Measurements from ENCODE around the gene PSMD12. TPM values are rescaled to one million over a fixed set of nuclear protein-coding genes. Genes with fewer than 3 reads are reported as not detected.

Gene PSMD12
- polyA plus RNA-seq, 1 of the 3 experiments (the other 2 are of a cell fraction) = 31.4 TPM

DNA sequence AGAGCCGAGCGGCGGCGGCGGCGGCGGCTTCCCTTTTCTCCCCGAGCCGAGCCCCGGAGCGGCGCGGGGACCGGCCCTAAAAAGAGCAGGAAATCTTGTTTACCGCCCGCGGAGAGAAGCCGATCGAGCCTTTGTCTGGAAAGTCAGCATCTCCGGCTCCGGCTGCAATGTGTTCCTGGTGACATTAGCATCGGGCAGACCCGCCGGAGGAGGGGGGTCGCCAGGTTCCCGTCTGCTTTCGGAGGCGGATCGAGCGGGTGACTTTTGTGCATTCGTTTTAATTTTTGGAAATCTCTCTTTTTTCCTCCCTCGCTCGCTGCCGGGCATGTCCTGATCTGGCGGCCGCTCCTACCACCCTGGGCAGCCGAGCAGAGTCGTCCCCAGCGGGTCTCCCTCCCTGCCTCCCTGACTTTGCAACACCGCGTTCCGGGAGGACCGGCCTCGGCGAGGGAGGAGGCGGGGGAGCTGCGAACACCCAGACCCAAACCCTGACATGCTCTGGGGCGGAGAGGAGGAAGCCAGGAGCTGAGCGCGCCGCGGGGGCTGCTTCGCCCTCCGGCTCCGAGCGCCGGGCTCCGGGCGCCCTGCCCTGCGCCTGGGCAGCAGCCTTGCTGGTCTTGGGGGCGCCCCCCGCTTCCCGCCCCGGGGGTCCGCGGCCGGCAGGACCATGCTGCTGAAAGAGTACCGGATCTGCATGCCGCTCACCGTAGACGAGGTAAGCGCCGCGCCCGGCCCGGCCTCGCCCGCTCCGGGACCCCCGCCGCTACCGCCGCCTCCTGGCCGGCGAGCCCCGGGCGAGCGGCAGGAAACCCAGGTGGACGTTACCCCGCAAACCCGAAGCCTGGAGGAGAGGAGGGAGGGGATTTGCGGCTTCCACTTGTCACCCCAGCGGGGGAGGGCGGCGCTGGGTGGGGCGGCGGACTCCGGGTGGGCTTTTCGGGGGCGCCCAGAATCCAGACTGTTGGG is 11.4 kb upstream of the PSMD12 start (continued):
- TF ChIP-seq CTCF (IDR thresholded peaks at IDR 0.05) (peak; percentile 41), PBX3 (IDR thresholded peaks at IDR 0.05) (no peak), RXRA (IDR thresholded peaks at IDR 0.05; ENCODE audit: borderline replicate concordance, low read depth) (no peak), FOXM1 (IDR thresholded peaks at IDR 0.05; ENCODE audit: low read depth) (no peak), ZBTB33 (IDR thresholded peaks at IDR 0.05; ENCODE audit: borderline replicate concordance, low read depth) (no peak), RAD21 (IDR thresholded peaks at IDR 0.05; ENCODE audit: low read length) (peak; percentile 14; the same call in 1 of the 2 replicates), TAF1 (IDR thresholded peaks at IDR 0.05; ENCODE audit: borderline replicate concordance, low read depth, low read length) (no peak), SIN3A (IDR thresholded peaks at IDR 0.05; ENCODE audit: borderline replicate concordance, low read depth, low read length) (peak; percentile 48; the same call in 1 of the 2 replicates), GABPA (IDR thresholded peaks at IDR 0.05; ENCODE audit: low read depth) (peak; percentile 8; the same call in 1 of the 2 replicates), EZH2phosphoT487 (IDR thresholded peaks at IDR 0.05; ENCODE audit: borderline replicate concordance, low read depth) (no peak), GATA2 (CRISPR knock-in tag; IDR thresholded peaks at IDR 0.05) (no peak), RCOR1 (IDR thresholded peaks at IDR 0.05; ENCODE audit: low read length) (no peak), SMC3 (IDR thresholded peaks at IDR 0.05; ENCODE audit: low read depth, low read length) (peak; percentile 12; the same call in 1 of the 2 replicates), JUND (IDR thresholded peaks at IDR 0.05) (no peak), USF2 (IDR thresholded peaks at IDR 0.05; ENCODE audit: borderline replicate concordance, low read depth, low read length) (no peak), TCF12 (IDR thresholded peaks at IDR 0.05) (no peak), TEAD4 (IDR thresholded peaks at IDR 0.05; ENCODE audit: borderline replicate concordance, insufficient read depth) (no peak), MEF2A (IDR thresholded peaks at IDR 0.05; ENCODE audit: borderline replicate concordance, low read depth) (0 out of 2 replicates have a peak, but pooled peaks have one; percentile 18), EP300 (IDR thresholded peaks at IDR 0.05; ENCODE audit: borderline replicate concordance in 1 of 2, low read depth in 1 of 2, low read length in 1 of 2) (no peak; a peak in 1 of 4 replicates)
- TF ChIP-seq, protein P1, sequence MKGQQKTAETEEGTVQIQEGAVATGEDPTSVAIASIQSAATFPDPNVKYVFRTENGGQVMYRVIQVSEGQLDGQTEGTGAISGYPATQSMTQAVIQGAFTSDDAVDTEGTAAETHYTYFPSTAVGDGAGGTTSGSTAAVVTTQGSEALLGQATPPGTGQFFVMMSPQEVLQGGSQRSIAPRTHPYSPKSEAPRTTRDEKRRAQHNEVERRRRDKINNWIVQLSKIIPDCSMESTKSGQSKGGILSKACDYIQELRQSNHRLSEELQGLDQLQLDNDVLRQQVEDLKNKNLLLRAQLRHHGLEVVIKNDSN (IDR thresholded peaks at IDR 0.05; ENCODE audit: borderline replicate concordance, low read depth) = no peak

Data from SK-N-SH (cell line).